SKM-1 treated with dmso at 0.1 percent for 144 hours (cell line): ENCODE measurements around the gene ROCK2.

Experiments
- DNase-seq: peaks from one replicate; lab custom pipeline; 2025; ENCODE audit not compliant: unreplicated experiment; lab: John Stamatoyannopoulos, UW

ROCK2 gene

DNA sequence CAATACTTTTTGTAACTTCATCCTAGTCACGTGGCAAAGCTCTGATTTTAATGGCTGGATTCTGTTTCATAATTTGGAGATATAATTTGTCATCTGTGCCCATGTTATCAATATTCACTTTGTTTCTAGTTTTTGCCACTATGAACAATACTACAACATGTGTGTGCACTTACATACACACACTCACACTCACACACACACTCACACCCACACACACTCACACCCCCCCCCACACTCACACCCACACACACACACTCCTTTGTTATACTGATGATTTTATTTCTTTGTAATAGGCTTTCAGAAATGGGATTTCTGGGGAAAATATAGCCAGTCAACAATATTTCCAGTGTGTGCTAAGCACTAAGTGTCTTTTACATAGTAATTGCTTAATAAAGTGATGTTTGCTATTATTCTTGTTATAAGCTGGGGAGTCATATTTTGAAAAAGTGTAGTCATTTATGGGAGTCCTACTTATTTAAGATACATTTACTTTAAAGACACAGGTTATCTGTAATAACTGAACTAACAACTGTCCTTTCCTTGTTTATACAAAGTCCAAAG, 22.8 kb upstream of the ROCK2 start:
- DNase-seq, result no peak

DNA sequence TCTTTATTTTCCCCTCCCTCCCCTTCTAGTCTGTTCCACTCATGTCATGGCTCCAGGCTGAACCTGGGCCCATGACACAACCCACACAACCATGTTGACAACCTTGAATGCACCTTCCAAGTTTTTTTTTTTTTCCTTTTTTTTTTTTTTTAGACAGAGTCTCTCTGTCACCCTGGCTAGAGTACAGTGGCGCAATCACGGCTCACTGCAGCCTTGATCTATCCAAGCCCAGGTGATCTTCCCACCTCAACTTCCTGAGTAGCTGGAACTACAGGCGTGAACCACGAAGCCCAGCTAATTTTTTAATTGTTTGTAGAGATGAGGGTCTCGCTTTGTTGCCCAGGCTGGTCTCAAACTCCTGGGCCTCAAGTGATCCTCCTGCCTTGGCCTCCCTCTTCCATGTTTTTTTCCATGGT, 21.9 kb upstream of the ROCK2 start:
- DNase-seq, result no peak

DNA sequence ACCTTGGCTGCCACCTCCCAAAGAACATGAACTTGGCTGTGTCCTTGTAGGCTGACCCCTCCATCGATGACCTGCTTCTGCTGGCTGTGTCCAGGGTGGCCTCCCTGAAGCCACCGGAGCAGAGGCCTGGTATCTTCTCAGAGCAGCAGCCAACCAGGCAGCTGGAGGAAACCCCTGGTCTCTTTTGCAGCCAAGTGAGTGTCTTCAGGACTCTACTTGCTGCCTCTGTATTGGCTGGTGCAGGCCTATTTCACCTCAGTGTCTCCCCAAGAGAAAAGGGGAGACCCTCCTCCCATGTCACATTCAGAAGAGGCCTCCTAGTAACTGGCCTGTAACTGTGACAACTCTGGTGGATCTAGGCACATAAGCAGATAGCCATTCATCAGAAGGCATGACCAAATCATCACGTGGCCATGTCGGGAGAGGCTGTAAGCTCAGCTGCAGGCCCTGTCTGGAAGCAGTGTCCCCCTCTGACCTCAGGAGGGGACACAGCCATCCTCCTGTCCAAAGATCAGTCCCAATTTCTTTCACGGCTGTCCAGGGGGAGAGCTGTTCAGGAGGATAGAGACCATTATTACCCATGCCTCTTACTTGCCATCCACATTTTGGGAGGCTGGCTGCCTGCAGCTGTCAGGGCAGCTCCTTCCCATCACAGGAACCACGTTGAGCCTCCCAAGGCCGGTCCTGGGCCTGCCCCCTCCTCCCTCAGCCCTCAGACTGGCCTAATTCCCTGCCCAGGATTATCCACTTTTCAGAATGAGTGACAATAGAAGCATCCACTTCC, 20.9 kb upstream of the ROCK2 start:
- DNase-seq, result no peak

DNA sequence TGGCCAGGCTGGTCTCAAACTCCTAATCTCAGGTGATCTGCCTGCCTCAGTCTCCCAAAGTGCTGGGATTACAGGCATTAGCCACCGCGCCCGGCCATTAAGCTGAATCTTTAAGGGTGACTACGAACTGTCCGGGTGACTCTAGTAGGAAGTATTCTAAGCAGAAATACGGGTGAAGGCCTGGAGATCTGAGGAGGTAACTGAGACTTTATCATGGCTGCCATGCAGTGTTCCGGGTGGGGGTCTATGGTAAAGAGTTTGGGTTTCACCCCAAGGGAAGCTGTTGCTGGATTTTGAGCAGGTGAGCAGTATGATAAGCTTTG, 20.1 kb upstream of the ROCK2 start:
- no peak for DNase-seq

- DNase-seq, result no peak
These were observed 19.6 kb upstream of the ROCK2 start for GRCh38 chr2:11363868-11364564.

DNA sequence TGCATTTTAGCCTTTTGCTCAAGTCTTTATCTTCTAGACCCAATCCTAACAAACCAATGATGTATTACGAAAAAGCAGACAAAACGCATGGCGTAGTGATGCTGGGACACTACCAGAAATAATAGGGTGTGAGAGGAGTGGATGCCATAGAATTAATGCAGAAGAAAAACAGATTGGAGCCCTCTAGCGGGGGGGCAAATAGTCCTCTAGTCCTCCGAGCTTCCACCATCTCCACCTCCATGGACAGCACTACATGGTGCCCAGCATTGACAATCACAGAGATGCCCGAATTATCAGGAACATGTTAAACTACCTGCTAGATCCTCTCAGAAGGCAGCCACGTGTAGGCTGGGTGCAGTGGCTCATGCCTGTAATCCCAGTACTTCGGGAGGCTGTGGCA, 15.4 kb upstream of the ROCK2 start:
- no peak for DNase-seq

- no peak for DNase-seq
These were observed 13.1 kb upstream of the ROCK2 start for GRCh38 chr2:11357428-11357972.

- DNase-seq, result no peak
These were observed 12.3 kb upstream of the ROCK2 start for GRCh38 chr2:11356764-11357163.

DNA sequence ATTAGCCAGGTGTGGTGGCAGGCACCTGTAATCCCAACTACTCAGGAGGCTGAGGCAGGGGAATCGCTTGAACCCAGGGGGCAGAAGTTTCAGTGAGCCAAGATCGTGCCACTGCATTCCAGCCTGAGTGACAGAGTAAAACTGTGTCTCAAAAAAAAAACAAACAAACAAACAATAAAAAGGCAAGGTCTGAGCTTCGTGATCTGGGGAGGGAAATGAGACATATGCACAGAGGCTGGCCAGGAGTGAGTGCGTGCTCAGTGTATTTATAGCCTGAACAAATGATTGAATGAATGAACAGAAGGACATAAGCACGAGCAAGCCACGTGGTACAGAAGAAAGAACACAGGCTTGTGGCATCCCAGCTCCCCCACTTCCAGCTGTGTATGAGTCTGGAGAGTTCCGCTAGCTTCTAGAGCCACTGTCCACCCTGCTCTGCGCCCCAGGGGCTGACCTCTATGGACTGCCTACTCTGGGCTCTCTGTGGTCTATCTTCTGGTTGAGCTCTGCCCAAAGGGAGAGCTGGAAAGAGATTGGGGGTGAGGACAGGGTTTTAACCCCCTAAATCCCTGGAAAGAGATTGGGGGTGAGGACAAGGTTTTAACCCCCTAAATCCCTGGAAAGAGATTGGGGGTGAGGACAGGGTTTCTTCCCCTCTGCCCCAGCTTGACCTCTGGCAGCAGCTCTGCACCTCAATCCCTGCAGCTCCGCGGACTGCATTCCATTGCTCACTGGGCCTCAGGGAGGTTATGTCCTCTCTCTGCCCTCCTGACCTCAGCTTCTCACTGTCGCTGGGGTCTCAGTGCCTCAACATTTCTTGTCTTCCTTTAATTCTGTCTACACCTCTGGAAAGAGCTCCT, 11.0 kb upstream of the ROCK2 start:
- DNase-seq, result no peak

GRCh38 chr2:11354363-11355154, 10.1 kb upstream of the ROCK2 start:
- DNase-seq, result no peak

DNA sequence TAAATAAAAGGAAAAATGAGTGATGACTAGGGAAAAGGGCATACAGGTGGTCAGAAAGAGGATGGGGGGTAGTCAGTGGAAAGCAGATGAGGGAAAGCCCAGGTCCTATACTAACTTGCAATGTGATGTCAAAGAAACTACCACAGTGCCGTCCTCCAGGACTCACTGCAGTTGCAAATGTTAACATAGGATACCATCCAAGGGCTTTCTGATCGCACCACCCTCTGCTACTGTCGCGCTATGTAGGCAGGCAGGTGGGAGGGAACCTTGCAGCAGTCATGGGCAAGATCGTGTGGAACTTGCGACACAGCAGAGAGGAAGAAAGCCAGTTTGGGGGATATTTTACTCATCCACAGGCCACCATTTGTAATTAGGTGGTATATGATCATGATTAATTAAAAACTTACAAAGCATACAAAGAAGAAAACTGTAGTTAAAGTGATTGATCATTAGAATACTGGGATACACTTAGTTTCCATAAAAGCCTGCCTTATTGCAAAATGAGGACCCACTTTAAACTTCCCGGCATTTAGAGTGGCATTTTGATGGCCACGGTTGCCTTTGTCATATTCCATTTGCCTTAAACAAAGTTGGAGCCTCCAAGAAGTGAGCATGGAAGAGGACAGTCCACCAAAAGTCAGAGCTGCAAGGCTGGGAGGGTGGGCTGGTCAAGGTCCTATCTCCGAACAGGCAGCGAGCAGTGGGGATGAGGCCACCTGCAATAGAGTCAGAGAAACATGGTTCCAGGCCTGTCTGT, 8.5 kb upstream of the ROCK2 start:
- no peak for DNase-seq

GRCh38 chr2:11348209-11348749, 3.8 kb upstream of the ROCK2 start:
- DNase-seq, result no peak

GRCh38 chr2:11347403-11347959, 3.0 kb upstream of the ROCK2 start:
- DNase-seq, result no peak

DNA sequence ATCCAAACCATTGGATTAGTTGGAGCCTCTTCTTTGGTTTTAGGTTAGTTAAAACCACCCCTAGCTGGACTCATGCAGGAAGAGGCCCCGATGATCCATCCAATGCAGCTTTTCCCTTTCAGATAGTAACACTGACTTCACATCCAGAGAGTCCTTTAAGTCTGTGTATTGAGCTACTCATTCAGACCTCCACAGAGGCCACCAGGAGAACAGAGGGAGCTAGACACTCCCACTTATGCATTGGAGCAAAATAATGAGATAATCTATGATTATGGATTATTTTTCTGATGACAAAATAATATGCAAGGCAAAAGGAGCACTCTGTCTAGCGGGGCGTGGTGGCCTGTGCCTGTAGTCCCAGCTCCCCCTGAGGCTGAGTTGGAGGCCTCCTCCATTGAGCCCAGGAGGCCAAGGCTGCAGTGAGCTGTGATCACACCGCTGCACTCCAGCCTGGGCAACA, 1.6 kb upstream of the ROCK2 start:
- DNase-seq, result no peak

- DNase-seq, result peak; percentile 24
These were observed 681 bp upstream of the ROCK2 start for GRCh38 chr2:11344956-11345677.

- peak; percentile 34 for DNase-seq
These were observed 640 bp downstream of the ROCK2 start for GRCh38 chr2:11343650-11344341.

GRCh38 chr2:11343368-11343649, 1.1 kb downstream of the ROCK2 start:
- no peak for DNase-seq
